Activated CD4-positive, alpha-beta T cell treated with anti-CD3 and anti-CD28 coated beads, Interleukin-2, amount 50 U/mL, for 16 hours (primary cell): ENCODE measurements around the gene NKD2.
"Not testable (repeated sequence)": the region's sequence is repeated elsewhere in the genome, so short reads cannot be mapped to it uniquely, and the experiment has no call there.

Source experiments
- DNase-seq: peaks from one replicate; pipeline ENCODE4 v3.0.0-alpha.2; 2020

The NKD2 gene

DNA sequence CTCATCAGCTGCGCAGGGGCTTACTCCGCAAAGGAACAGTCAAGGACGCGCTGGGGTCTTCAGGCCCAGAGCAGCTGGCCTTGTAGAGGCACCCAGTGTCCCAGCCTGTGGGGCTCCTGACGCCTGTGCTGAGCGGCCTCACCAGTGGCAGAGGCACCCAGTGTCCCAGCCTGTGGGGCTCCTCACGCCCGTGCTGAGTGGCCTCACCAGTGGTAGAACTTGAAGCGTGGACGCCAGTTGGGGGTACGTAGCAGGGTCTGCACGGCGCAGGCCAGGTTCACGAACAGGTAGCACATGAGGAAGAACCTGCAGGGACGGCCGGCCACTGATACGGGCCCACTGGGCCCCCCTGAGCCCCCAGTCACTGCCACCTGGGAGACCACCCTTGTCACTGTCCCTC lies 67.3 kb downstream of the NKD2 start:
- DNase-seq: no peak

DNA sequence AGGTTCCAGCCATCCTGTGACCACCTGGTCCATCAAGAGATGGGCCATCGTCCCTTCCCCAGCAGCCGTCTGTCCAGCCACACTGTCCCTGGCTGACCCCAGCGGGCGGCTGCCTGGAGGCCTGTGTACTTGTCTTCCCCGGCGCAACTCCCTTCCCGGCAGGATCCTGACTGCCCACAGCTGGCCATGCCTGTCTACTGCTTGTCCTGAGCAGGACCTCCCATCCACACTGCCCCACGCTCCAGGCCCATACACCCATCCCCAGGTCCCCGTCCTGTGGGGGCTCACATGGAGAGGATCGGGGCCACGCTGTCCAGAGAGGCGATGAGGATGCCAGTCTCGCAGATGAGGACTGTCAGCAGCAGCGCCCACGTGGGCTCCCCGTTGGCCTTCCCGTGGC lies 67.8 kb downstream of the NKD2 start:
- no peak for DNase-seq

DNA sequence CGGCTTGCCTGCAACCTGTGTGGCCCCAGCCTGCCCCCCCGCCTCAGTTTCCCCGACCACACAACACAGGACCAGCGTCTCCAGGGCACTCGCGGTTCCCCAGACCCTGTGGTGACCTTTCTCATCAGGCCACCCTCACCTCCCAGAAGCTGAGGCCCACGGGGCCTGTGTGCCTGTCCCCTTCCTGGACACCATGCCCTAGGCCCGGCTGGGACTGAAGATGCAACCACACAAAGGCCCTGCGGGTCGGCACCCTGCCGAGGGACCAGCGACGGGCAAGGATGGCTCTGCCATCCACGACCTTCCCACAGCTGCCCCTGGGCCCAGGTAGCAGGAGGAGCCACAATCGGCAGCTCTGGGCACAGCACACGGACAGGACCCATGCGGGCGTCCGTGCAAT lies 68.4 kb downstream of the NKD2 start:
- no peak for DNase-seq

DNA sequence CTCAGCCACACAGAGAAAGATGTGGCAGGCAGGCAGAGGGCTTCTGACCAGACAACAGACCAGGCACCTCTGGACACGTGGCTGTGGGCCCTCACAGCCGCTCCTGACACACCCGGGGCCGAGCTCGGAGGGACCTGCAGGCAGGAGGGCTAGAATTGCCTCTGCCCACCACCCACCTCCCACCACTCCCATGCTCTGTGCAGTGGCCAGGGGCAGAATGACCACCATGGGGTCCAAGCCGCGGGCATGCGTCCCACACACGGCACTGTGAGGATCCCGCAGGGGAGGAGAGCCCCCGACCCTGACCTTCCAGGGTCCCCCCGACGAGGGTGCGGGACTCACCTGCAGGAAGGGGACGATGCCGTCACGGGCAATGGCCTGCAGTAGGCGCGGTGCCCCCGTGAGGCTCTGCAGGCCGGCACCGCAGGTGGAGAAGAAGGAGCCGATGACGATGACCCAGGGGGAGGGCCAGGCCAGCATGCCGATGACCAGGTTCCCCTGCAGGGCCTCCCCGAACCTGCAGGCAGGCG lies 69.0 kb downstream of the NKD2 start:
- no peak for DNase-seq

DNA sequence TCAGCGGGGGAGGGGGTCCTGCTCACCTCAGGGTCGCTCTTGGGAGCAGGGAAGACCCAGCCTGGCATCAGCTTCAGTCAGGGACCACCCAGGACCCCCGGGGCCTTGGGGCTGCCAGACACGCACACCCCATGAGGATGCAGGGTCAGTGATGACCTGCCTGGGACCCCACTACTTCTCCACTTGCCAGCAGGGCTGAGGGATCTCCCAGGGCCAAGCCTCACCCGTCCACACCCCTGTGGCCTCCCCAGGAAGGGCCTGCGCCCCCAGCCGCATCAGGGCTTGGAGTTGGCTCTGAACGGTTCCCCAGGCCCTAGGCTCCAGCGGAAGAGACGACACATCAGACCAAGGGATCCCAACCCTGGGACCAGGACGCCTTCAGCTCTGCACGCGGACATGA lies 69.6 kb downstream of the NKD2 start:
- no peak for DNase-seq

DNA sequence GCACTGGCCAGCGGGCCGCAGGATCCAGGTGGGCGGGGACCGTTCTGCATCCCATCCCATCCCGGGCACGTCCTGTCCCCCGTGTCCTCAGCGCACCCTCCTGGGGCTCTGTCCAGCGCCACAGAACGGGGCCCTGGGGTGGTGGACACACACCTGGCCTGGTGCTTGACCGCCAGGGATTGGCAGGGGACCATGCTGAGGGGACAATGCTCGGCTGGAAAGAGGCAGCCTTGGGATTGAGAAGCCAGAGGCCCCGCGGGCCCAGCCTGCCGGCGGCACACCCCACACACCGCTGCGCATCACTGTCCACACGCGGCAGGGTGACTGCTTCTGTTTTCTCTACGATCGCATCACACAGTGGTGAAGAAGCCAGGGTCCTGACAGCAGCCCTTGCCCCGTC lies 70.2 kb downstream of the NKD2 start:
- no peak for DNase-seq

DNA sequence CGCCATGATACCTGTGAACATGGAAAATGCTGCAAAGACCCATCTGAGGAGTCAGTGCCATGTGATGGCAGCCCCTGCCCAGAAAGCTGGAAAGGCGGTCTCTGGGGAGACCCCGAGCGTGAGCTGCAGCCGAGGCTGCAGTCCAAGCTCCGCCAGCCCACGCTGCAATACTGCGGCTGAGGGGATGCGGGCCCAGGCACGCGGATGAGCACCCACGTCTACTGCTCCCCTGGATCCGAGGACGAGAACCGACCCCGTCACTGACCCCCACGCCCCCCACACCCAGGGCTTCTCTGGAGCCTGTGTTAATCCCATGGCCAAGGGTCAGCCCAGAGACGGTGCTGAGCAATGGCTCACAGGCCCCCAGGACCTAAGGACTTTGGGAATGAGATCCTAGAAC lies 70.9 kb downstream of the NKD2 start:
- DNase-seq: no peak

DNA sequence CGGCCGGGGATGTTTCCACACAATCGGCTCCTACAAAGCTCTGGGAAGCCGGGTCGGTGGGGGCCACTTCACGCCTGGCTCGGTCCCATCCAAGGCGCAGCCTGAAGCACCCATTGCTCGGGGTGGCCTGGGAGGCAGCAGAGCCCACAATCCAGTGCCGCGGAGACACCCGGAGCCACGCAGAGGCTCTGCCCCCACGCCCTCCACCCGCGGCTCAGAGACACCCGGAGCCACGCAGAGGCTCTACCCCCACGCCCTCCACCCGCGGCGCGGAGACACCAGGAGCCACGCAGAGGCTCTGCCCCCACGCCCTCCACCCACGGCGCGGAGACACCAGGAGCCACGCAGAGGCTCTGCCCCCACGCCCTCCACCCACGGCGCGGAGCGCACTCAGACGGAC lies 71.4 kb downstream of the NKD2 start:
- no peak for DNase-seq

DNA sequence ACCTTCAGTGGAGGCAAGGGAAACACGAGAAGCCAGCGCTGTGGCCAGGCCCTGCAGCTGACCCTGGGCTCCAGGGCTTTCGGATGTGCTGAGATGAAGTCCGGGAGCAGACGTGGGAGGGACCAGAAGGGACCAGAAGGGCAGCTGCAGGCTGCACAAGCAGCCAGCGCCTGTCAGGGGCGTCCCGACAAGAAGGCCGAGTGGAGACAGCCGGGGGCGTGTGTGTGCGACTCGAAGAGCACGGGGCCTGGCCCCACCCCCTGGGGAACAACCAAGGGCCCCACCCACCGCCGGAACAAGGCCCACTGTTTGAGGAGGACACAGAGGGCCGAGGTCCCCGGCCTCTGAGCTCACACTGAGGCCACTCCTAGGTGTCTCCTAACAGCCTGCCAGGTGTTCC lies 71.8 kb downstream of the NKD2 start:
- DNase-seq: no peak

DNA sequence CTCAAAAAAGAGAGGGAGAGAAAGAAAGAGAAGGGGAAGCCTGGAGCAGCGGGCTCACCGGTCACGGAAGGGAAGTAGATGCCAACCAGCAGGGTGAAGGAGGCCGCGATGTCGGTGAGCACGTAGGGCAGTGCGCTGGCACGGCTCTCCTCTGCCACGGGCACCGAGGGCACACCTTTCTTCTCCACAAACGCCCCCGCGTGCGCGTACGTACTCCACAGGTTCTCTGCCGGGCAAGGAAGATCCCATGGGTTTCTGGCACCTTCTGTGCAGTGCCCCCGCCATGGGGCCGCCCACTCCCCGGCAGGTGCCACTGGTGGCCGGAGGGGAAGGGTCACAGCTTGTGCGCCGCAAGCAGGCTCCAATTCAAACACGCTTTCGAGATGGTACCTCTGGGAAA lies 72.9 kb downstream of the NKD2 start:
- no peak for DNase-seq

DNA sequence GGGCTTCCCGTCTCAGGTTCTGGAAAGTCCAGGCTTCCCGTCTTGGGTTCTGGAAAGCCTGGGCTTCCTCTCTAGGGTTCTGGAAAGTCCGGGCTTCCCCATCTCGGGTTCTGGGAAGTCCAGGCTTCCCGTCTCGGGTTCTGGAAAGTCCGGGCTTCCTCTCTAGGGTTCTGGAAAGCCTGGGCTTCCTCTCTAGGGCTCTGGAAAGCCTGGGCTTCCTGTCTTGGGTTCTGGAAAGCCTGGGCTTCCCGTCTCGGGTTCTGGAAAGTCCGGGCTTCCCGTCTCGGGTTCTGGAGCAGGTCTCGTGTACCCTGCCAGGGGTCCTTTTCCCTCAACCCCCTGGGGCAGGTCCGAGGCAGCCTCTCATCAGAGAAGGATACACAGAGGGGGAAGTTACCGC lies 74.4 kb downstream of the NKD2 start:
- not testable (repeated sequence) for DNase-seq

DNA sequence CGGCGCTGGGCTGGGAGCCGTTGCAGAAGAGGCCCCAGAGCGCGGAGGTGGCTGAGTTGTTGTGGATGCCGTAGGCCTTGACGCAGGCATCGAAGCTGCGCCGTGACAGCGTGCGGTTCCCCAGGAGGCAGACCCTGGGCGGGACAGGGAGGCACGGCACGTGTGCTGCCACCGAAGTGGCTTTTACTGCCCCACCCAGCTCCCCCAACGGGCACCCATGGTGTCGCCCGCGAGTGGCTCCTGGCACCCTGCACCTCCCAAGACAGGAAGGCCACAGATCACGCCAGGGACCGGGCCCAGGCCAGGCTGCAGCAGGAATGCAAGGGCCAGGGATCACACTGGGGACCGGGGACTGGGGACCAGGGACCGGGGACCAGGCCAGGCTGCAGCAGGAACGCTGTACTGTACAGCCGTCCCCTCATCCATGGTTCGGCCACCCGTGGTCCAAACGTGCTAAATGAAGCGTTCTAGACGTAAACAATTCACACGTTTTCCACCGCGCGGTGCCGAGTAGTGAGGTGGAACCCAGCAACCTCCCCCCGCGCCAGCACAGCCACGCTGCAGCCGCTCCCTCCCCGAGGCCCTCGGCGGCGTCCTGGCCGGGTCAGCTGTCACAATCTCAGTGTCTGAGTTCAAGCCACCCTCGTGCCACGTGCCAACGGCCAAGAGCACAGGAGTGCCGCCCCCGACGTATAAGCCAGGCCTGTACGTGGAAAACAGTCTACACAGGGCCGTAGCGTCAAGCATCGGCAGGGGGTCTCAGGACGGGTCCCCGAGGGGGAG lies 75.4 kb downstream of the NKD2 start:
- no peak for DNase-seq

DNA sequence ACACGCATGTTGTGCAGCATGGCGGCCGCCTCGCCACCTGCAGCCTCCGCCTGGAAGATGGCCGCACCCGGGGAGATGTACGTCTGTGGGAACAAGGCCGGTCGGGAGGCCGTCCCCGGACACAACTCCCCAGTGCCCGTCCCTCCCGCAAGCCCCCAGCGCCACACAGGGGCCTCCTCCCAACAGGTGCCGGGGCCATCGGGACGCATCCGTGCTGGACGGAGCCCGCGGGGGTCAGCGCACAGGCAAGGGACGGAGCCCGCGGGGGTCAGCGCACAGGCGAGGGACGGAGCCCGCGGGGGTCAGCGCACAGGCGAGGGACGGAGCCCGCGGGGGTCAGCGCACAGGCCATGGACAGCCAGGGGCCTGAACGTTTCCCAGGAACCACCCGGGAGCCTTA lies 76.8 kb downstream of the NKD2 start:
- no peak for DNase-seq

DNA sequence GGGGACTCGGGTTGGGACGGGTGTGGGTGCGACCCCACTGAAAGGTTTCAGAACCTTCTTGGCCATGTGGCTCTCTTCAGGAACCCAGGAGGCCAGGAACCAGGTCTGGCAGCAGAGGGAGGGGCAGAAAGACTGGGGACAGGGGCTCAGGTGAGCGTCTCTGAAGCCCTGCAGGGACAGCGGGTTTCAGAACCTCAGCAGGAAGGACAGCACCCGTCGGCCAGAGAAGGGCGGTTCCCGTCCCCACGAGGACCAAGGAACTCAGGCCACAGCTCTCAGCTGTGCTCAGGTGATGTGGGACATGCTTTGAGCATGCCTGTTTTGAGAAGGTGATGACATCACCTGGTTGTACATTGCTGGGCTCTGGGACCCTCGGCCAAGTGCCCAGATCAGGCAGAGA lies 77.5 kb downstream of the NKD2 start:
- no peak for DNase-seq

DNA sequence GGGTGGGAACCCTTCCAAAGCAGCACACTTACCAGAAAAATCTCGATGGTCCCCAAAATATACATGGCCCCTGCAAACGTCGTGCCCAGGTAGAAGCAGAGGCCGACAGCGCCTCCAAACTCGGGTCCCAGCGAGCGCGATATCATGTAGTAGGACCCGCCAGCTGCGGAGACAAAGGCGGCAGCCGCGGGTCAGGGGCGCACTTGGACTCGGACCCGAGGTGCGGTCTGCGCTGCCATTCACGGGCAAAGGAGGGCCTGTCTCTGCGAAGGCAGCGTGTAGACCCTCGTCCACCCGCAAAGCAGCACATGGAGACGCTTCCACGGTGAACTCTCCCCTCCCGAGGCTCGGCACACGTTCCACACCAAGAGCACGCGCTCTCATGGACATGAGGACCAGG lies 78.3 kb downstream of the NKD2 start:
- no peak for DNase-seq

DNA sequence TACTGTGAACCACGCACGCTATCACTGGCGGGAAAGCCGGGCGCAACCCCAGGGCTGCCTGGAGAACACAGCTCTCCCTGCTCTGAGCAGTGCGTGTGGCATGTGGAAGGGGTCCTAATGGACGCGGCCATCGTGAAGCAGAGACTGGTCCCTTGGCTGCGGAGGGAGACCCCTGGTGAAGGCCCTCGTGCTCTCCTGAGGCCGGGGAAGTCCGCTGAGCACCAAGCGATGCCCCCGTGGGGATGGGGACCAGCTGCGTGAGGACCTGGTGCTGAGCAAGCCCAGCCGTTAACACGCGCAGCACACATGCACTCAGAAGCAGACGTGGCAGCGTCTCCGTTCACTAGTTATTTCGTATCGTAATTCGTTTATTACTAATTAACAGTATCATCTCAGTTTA lies 78.8 kb downstream of the NKD2 start:
- DNase-seq: no peak

DNA sequence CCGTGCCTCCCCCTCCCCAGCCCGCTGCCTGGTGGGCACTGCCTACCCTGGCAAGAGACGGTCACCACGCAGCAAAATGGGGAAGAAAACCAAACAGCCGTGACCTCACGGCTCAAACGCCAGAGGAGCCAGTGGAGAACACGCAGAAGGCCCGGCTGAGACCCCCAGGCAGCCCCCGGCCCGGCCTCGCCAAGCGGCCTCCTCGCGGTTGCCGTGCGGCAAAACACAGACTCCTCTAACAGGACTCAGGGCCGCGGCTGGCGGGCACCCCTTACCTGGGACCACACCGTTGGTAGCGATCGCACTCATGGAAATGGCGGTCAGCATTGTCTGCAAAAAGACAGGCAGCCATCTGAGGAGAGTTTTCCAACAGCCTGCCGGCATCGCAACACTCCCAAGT lies 79.4 kb downstream of the NKD2 start:
- DNase-seq: no peak
